GM12865 (cell line): ENCODE measurements around the gene MYL9.
"Not testable (repeated sequence)": the region's sequence is repeated elsewhere in the genome, so short reads cannot be mapped to it uniquely, and the experiment has no call there.

Experiments
- DNase-seq: peaks from one replicate; pipeline ENCODE4 v3.0.0; 2010; ENCODE audit warnings: low read depth
- H3K4me3 ChIP-seq: 2 replicates; pipeline ENCODE4 v1.5.1; 2011; ENCODE audit warnings: mild to moderate bottlenecking, low read depth, low read length, control low read depth
- CTCF ChIP-seq: IDR thresholded peaks from 2 replicates; pipeline ENCODE4 v1.5.1; 2011; ENCODE audit warnings: low read length, control low read depth, low read depth, inconsistent platforms; ENCODE audit not compliant: insufficient read depth; ENCODE audit errors: missing control alignments

MYL9 gene

GRCh38 chr20:36507746-36508145, 33.6 kb upstream of the MYL9 start:
- TF ChIP-seq CTCF: no peak
- no peak for DNase-seq
- H3K4me3 ChIP-seq: no peak overlapping the region

- no peak overlapping the region for H3K4me3 ChIP-seq
- DNase-seq: peak; percentile 43
- no peak for TF ChIP-seq CTCF
Observed at GRCh38 chr20:36519012-36519719, 22.2 kb upstream of the MYL9 start.

GRCh38 chr20:36519944-36520343, 21.4 kb upstream of the MYL9 start:
- no peak for DNase-seq
- H3K4me3 ChIP-seq: no peak overlapping the region
- no peak for TF ChIP-seq CTCF

- no peak for TF ChIP-seq CTCF
- DNase-seq: no peak
- H3K4me3 ChIP-seq: no peak overlapping the region
Observed at GRCh38 chr20:36521526-36521925, 19.8 kb upstream of the MYL9 start.

- not testable (repeated sequence) for DNase-seq, H3K4me3 ChIP-seq
Observed at GRCh38 chr20:36522412-36522811, 18.9 kb upstream of the MYL9 start.

GRCh38 chr20:36523341-36523740, 18.0 kb upstream of the MYL9 start:
- no peak for DNase-seq
- TF ChIP-seq CTCF: no peak
- H3K4me3 ChIP-seq: no peak overlapping the region

GRCh38 chr20:36525620-36526365, 15.5 kb upstream of the MYL9 start:
- H3K4me3 ChIP-seq: no peak overlapping the region
- no peak for TF ChIP-seq CTCF
- DNase-seq: no peak
